HG02938 (cell line): ENCODE measurements around the gene KIF25.

Source experiments
- ATAC-seq: cut with Tn5 transposase; IDR thresholded peaks from one replicate; pipeline ENCODE4 v1.9.1; 2021; ENCODE audit warnings: mild to moderate bottlenecking, moderate library complexity; ENCODE audit not compliant: unreplicated experiment

The KIF25 gene

GRCh38 chr6:167997642-167998041 is at the start of gene KIF25:
KIF25 (plus strand) TSS chr6:167997671; CDS start chr6:168029586, 31,915 bp downstream.
- ATAC-seq: no peak

GRCh38 chr6:167947716-167948115 is 49.8 kb upstream of the KIF25 start:
- no peak for ATAC-seq

GRCh38 chr6:167948716-167949115 is 48.8 kb upstream of the KIF25 start:
- no peak for ATAC-seq

- ATAC-seq: no peak
Measured at GRCh38 chr6:167949121-167949684, 48.3 kb upstream of the KIF25 start.

GRCh38 chr6:167951781-167952511 is 45.5 kb upstream of the KIF25 start:
- no peak for ATAC-seq

GRCh38 chr6:167952512-167952859 is 45.0 kb upstream of the KIF25 start:
- no peak for ATAC-seq

- ATAC-seq: no peak
Measured at GRCh38 chr6:167953551-167953950, 43.9 kb upstream of the KIF25 start.

- no peak for ATAC-seq
Measured at GRCh38 chr6:167954151-167954550, 43.3 kb upstream of the KIF25 start.

GRCh38 chr6:167956491-167956890 is 41.0 kb upstream of the KIF25 start:
- no peak for ATAC-seq

- no peak for ATAC-seq
Measured at GRCh38 chr6:167956983-167957492, 40.4 kb upstream of the KIF25 start.

- ATAC-seq: no peak
Measured at GRCh38 chr6:167957626-167958025, 39.8 kb upstream of the KIF25 start.

GRCh38 chr6:167960579-167960978 is 36.9 kb upstream of the KIF25 start:
- no peak for ATAC-seq

- no peak for ATAC-seq
Measured at GRCh38 chr6:167962711-167963110, 34.8 kb upstream of the KIF25 start.

- no peak for ATAC-seq
Measured at GRCh38 chr6:167963589-167964057, 33.8 kb upstream of the KIF25 start.

GRCh38 chr6:167965592-167966539 is 31.6 kb upstream of the KIF25 start:
- ATAC-seq: no peak

GRCh38 chr6:167966540-167966905 is 30.9 kb upstream of the KIF25 start:
- no peak for ATAC-seq

- no peak for ATAC-seq
Measured at GRCh38 chr6:167968091-167968490, 29.4 kb upstream of the KIF25 start.

- ATAC-seq: no peak
Measured at GRCh38 chr6:167970230-167970629, 27.2 kb upstream of the KIF25 start.

- no peak for ATAC-seq
Measured at GRCh38 chr6:167972193-167972592, 25.3 kb upstream of the KIF25 start.

- ATAC-seq: no peak
Measured at GRCh38 chr6:167973148-167973885, 24.2 kb upstream of the KIF25 start.
